ENCODE measurements around the gene KCNAB1.

The KCNAB1 gene

GRCh38 chr3:156344215-156344614 lies 223.8 kb downstream of the KCNAB1 start:
- Histone ChIP-seq H3K36me3 (ENCODE audit: insufficient read depth, insufficient read length, low read length) (no peaks in the 10 kb centered on the region), H3K9me3 (ENCODE audit: insufficient read depth, low read length) (no peaks in the 10 kb centered on the region), H3K4me1 (ENCODE audit: insufficient read depth, insufficient read length) (no peaks in the 10 kb centered on the region), H3K27me3 (ENCODE audit: insufficient read depth, insufficient read length) (no peaks in the 10 kb centered on the region), H3K4me3 (ENCODE audit: insufficient read length, low read depth) (no peak overlapping the region), H3K9ac (ENCODE audit: insufficient read length, low read depth) (no peak overlapping the region)
- DNase-seq (ENCODE audit: low read depth, low spot score) = no peak
- TF ChIP-seq SUZ12 (IDR thresholded peaks at IDR 0.05; ENCODE audit: extremely low read depth, insufficient read depth, insufficient read length) (no peak), YY1 (IDR thresholded peaks at IDR 0.05; ENCODE audit: insufficient read depth, insufficient read length) (no peak), ZNF274 (IDR thresholded peaks at IDR 0.05; ENCODE audit: low read depth, low read length) (no peak)

- DNase-seq (ENCODE audit: low read depth, low spot score) = no peak
- Histone ChIP-seq H3K36me3 (ENCODE audit: insufficient read depth, insufficient read length, low read length) (no peaks in the 10 kb centered on the region), H3K4me3 (ENCODE audit: insufficient read length, low read depth) (no peak overlapping the region), H3K9me3 (ENCODE audit: insufficient read depth, low read length) (no peaks in the 10 kb centered on the region), H3K27me3 (ENCODE audit: insufficient read depth, insufficient read length) (no peaks in the 10 kb centered on the region), H3K9ac (ENCODE audit: insufficient read length, low read depth) (no peak overlapping the region), H3K4me1 (ENCODE audit: insufficient read depth, insufficient read length) (no peaks in the 10 kb centered on the region)
- TF ChIP-seq ZNF274 (IDR thresholded peaks at IDR 0.05; ENCODE audit: low read depth, low read length) (no peak), SUZ12 (IDR thresholded peaks at IDR 0.05; ENCODE audit: extremely low read depth, insufficient read depth, insufficient read length) (no peak), YY1 (IDR thresholded peaks at IDR 0.05; ENCODE audit: insufficient read depth, insufficient read length) (no peak)
Measured at GRCh38 chr3:156349111-156349510, 228.7 kb downstream of the KCNAB1 start.

- Histone ChIP-seq H3K4me1 (ENCODE audit: insufficient read depth, insufficient read length) (no peaks in the 10 kb centered on the region), H3K4me3 (ENCODE audit: insufficient read length, low read depth) (no peak overlapping the region), H3K9me3 (ENCODE audit: insufficient read depth, low read length) (no peaks in the 10 kb centered on the region), H3K27me3 (ENCODE audit: insufficient read depth, insufficient read length) (no peaks in the 10 kb centered on the region), H3K36me3 (ENCODE audit: insufficient read depth, insufficient read length, low read length) (no peaks in the 10 kb centered on the region), H3K9ac (ENCODE audit: insufficient read length, low read depth) (no peak overlapping the region)
- DNase-seq (ENCODE audit: low read depth, low spot score) = no peak
- TF ChIP-seq ZNF274 (IDR thresholded peaks at IDR 0.05; ENCODE audit: low read depth, low read length) (no peak), YY1 (IDR thresholded peaks at IDR 0.05; ENCODE audit: insufficient read depth, insufficient read length) (no peak)
Measured at GRCh38 chr3:156349978-156350377, 229.6 kb downstream of the KCNAB1 start.

- no peaks in the 10 kb centered on the region for H3K36me3 ChIP-seq (ENCODE audit: insufficient read depth, insufficient read length, low read length)
- DNase-seq (ENCODE audit: low read depth, low spot score) = no peak
- no peaks in the 10 kb centered on the region for H3K9me3 ChIP-seq (ENCODE audit: insufficient read depth, low read length)
- no peaks in the 10 kb centered on the region for H3K4me1 ChIP-seq (ENCODE audit: insufficient read depth, insufficient read length)
- no peak overlapping the region for H3K9ac ChIP-seq (ENCODE audit: insufficient read length, low read depth)
- H3K4me3 ChIP-seq (ENCODE audit: insufficient read length, low read depth) = no peak overlapping the region
- H3K27me3 ChIP-seq (ENCODE audit: insufficient read depth, insufficient read length) = no peaks in the 10 kb centered on the region
- TF ChIP-seq YY1 (IDR thresholded peaks at IDR 0.05; ENCODE audit: insufficient read depth, insufficient read length) (no peak), ZNF274 (IDR thresholded peaks at IDR 0.05; ENCODE audit: low read depth, low read length) (no peak), SUZ12 (IDR thresholded peaks at IDR 0.05; ENCODE audit: extremely low read depth, insufficient read depth, insufficient read length) (no peak)
Measured at GRCh38 chr3:156350781-156351180, 230.4 kb downstream of the KCNAB1 start.

- Histone ChIP-seq H3K27me3 (ENCODE audit: insufficient read depth, insufficient read length) (no peaks in the 10 kb centered on the region), H3K4me1 (ENCODE audit: insufficient read depth, insufficient read length) (no peaks in the 10 kb centered on the region), H3K4me3 (ENCODE audit: insufficient read length, low read depth) (no peak overlapping the region), H3K36me3 (ENCODE audit: insufficient read depth, insufficient read length, low read length) (no peaks in the 10 kb centered on the region), H3K9me3 (ENCODE audit: insufficient read depth, low read length) (no peaks in the 10 kb centered on the region), H3K9ac (ENCODE audit: insufficient read length, low read depth) (no peak overlapping the region)
- TF ChIP-seq SUZ12 (IDR thresholded peaks at IDR 0.05; ENCODE audit: extremely low read depth, insufficient read depth, insufficient read length) (no peak), YY1 (IDR thresholded peaks at IDR 0.05; ENCODE audit: insufficient read depth, insufficient read length) (no peak), ZNF274 (IDR thresholded peaks at IDR 0.05; ENCODE audit: low read depth, low read length) (no peak)
- DNase-seq (ENCODE audit: low read depth, low spot score) = no peak
Measured at GRCh38 chr3:156351783-156352182, 231.4 kb downstream of the KCNAB1 start.

- H3K4me3 ChIP-seq (ENCODE audit: insufficient read length, low read depth) = no peak overlapping the region
- TF ChIP-seq ZNF274 (IDR thresholded peaks at IDR 0.05; ENCODE audit: low read depth, low read length) = no peak
- no peaks in the 10 kb centered on the region for H3K27me3 ChIP-seq (ENCODE audit: insufficient read depth, insufficient read length)
- no peak overlapping the region for H3K9ac ChIP-seq (ENCODE audit: insufficient read length, low read depth)
- no peak for DNase-seq (ENCODE audit: low read depth, low spot score)
- no peaks in the 10 kb centered on the region for H3K36me3 ChIP-seq (ENCODE audit: insufficient read depth, insufficient read length, low read length)
- no peaks in the 10 kb centered on the region for H3K9me3 ChIP-seq (ENCODE audit: insufficient read depth, low read length)
- no peaks in the 10 kb centered on the region for H3K4me1 ChIP-seq (ENCODE audit: insufficient read depth, insufficient read length)
Measured at GRCh38 chr3:156352728-156353127, 232.3 kb downstream of the KCNAB1 start.

GRCh38 chr3:156353563-156353962 lies 233.2 kb downstream of the KCNAB1 start:
- Histone ChIP-seq H3K9me3 (ENCODE audit: insufficient read depth, low read length) (no peaks in the 10 kb centered on the region), H3K27me3 (ENCODE audit: insufficient read depth, insufficient read length) (no peaks in the 10 kb centered on the region), H3K4me3 (ENCODE audit: insufficient read length, low read depth) (no peak overlapping the region), H3K36me3 (ENCODE audit: insufficient read depth, insufficient read length, low read length) (no peaks in the 10 kb centered on the region), H3K4me1 (ENCODE audit: insufficient read depth, insufficient read length) (no peaks in the 10 kb centered on the region), H3K9ac (ENCODE audit: insufficient read length, low read depth) (no peak overlapping the region)
- no peak for TF ChIP-seq YY1 (IDR thresholded peaks at IDR 0.05; ENCODE audit: insufficient read depth, insufficient read length)
- no peak for DNase-seq (ENCODE audit: low read depth, low spot score)

Data from NT2/D1 (cell line).